Activated CD8-positive, alpha-beta T cell treated with anti-CD3 and anti-CD28 coated beads for 36 hours (primary cell): ENCODE results near the gene PLCB2. TPM values are rescaled to one million over a fixed set of nuclear protein-coding genes. Genes with fewer than 3 reads are reported as not detected.

Experiments
- ATAC-seq: fragments of 200-7000 bp; cut with Tn5 transposase; one replicate; pipeline ENCODE4 v1.10.0; 2021; ENCODE audit warnings: mild to moderate bottlenecking, moderate library complexity
- CTCF ChIA-PET: fragments of 350-600 bp; sonication (Branson Sonifier 250); formaldehyde crosslinking; loops from one replicate; lab custom pipeline; 2021; ENCODE audit warnings: antibody characterized with exemption; lab: Charles Lee
- POLR2A ChIA-PET: fragments of 350-600 bp; sonication (Branson Sonifier 250); formaldehyde crosslinking; loops from one replicate; lab custom pipeline; 2021; ENCODE audit warnings: antibody characterized with exemption; lab: Charles Lee
- DNase-seq: peaks from one replicate; pipeline ENCODE4 v3.0.0-alpha.2; 2020
- H3K27ac Mint-ChIP-seq: one replicate; pipeline ENCODE4 v1.8.0; 2021; ENCODE audit warnings: mild to moderate bottlenecking, mixed read lengths
- H3K27me3 Mint-ChIP-seq: one replicate; pipeline ENCODE4 v1.8.0; 2021; ENCODE audit warnings: mixed read lengths
- H3K36me3 Mint-ChIP-seq: one replicate; pipeline ENCODE4 v1.8.0; 2021; ENCODE audit warnings: low read depth, mixed read lengths
- H3K4me1 Mint-ChIP-seq: one replicate; pipeline ENCODE4 v1.8.0; 2021; ENCODE audit warnings: low read depth, mixed read lengths
- H3K4me3 Mint-ChIP-seq: one replicate; pipeline ENCODE4 v1.8.0; 2021; ENCODE audit warnings: mild to moderate bottlenecking, moderate library complexity, mixed read lengths
- H3K9me3 Mint-ChIP-seq: one replicate; pipeline ENCODE4 v1.8.0; 2021; ENCODE audit warnings: mixed read lengths
- CTCF ChIP-seq: fragments of 200-600 bp; IDR thresholded peaks from one replicate; pipeline ENCODE4 v1.8.0; 2022; ENCODE audit warnings: antibody characterized with exemption, mild to moderate bottlenecking
- intact Hi-C: fragments of 100-400 bp; cut with micrococcal nuclease; formaldehyde crosslinking; loops from one replicate; pipeline ENCODE4 v1.10.0; 2022
- total RNA-seq, 2 experiments: library from RNA; stranded (reverse); gene quantifications; one replicate each; pipeline ENCODE4 v1.2.3, GENCODE V29; 2021

PLCB2 gene
- total RNA-seq, 2 experiments from 2014 or later, result 44.6 to 58.8 TPM

DNA sequence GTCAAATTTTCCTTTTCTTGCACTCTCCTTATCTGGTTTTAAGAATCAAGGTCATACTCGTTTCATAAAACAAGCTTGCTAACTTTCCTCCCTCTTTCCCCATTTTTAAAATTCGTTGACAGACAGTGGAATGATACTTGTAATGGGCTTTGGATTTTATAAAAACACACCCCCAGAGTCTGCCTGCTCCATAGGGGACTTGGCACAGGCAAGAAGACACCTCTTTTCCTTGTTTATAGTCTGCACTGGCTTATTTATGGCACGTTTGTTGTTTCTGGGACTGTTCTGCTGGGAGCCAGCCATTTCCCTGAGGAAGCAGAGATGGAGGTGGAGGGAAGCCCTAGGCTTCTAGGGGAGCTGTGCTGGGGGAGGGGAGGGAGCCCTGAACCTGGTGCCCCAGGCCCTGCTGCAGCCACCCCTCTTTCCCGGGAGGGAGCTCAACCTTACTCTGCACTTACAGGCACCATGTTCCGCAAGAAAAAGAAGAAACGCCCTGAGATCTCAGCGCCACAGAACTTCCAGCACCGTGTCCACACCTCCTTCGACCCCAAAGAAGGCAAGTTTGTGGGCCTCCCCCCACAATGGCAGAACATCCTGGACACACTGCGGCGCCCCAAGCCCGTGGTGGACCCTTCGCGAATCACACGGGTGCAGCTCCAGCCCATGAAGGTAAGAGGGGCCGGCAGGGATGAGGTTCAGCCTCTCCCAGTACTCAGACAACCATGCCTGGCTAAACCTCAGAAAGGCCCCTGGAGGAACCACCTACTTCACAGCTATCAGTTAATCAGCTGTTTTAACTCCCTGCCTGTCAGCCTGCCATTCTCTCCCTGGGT, 43.2 kb downstream of the PLCB2 start:
- DNase-seq (no peak), ATAC-seq (no peak)
- ChIA-PET CTCF (interaction anchor here (0.8 to 10.6 kb wide), 10 partner anchors 9 to 219 kb away, joined by 3 to 88 read pairs (median 4); no protein-coding TSS in a partner anchor), POLR2A (interaction anchor here (1.4 kb wide), 1 partner anchor 10 kb away, joined by 4 read pairs; no protein-coding TSS in a partner anchor)
- intact Hi-C loops, result no loop called here
- Mint-ChIP-seq H3K4me1 (no peaks in the 10 kb centered on the region), H3K36me3 (no peaks in the 10 kb centered on the region), H3K27me3 (no peaks in the 10 kb centered on the region), H3K9me3 (no peaks in the 10 kb centered on the region), H3K4me3 (no peak overlapping the region), H3K27ac (no peak overlapping the region)
- TF ChIP-seq CTCF, result no peak

GRCh38 chr15:40263024-40263754, 44.5 kb downstream of the PLCB2 start:
- ChIA-PET POLR2A (interaction anchor here (0.7 to 1.4 kb wide), 2 partner anchors 11 to 29 kb away, joined by 3 to 4 read pairs; no protein-coding TSS in a partner anchor), CTCF (interaction anchor here (1.0 to 10.6 kb wide), 8 partner anchors 11 to 224 kb away, joined by 3 to 88 read pairs (median 6); partner anchors contain the start of gene SRP14)
- Mint-ChIP-seq H3K4me3 (no peak overlapping the region), H3K27ac (no peak overlapping the region), H3K36me3 (no peaks in the 10 kb centered on the region), H3K27me3 (no peaks in the 10 kb centered on the region), H3K9me3 (no peaks in the 10 kb centered on the region), H3K4me1 (no peaks in the 10 kb centered on the region)
- ATAC-seq (no peak), DNase-seq (no peak)
- intact Hi-C loops, result no loop called here
- no peak for TF ChIP-seq CTCF

DNA sequence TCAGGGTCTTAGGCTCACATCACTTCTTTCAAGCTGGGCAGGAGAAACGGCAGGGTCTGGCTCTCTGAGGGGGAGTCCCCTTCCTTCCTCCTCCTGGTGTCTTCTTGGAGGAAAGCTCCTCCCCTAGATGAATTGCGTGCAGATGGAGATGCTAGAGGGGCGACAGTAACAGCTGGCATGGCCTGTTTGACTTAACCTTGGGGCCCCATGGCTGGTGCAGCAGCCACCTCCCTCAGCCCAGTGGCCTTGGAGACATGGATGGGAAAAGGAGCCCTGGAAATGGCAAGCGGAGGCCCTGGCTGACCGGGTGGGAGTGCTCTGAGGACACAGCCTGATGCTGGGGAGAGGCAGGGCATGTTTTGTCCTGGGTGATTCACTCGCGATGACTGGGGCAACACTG, 48.7 kb downstream of the PLCB2 start:
- Mint-ChIP-seq H3K9me3 (no peaks in the 10 kb centered on the region), H3K36me3 (no peaks in the 10 kb centered on the region), H3K4me1 (no peaks in the 10 kb centered on the region), H3K27ac (no peak overlapping the region), H3K4me3 (no peak overlapping the region), H3K27me3 (peaks cover 13% of the 10 kb centered on the region)
- POLR2A ChIA-PET, result interaction anchor here (0.7 kb wide), 1 partner anchor 148 kb away, joined by 3 read pairs; no protein-coding TSS in a partner anchor
- no peak for TF ChIP-seq CTCF
- intact Hi-C loops, result no loop called here
- CTCF ChIA-PET, result interaction anchor here (1.2 to 10.6 kb wide), 7 partner anchors 15 to 214 kb away, joined by 3 to 88 read pairs (median 5); no protein-coding TSS in a partner anchor
- ATAC-seq (no peak), DNase-seq (no peak)

GRCh38 chr15:40258544-40258943, 49.2 kb downstream of the PLCB2 start:
- TF ChIP-seq CTCF, result no peak
- H3K4me1 Mint-ChIP-seq, result peaks cover 3% of the 10 kb centered on the region
- H3K27ac Mint-ChIP-seq, result no peak overlapping the region
- no peaks in the 10 kb centered on the region for H3K36me3 Mint-ChIP-seq
- ChIA-PET POLR2A (interaction anchor here (0.7 kb wide), 1 partner anchor 148 kb away, joined by 3 read pairs; no protein-coding TSS in a partner anchor), CTCF (interaction anchor here (1.2 to 10.6 kb wide), 7 partner anchors 15 to 213 kb away, joined by 3 to 88 read pairs (median 5); no protein-coding TSS in a partner anchor)
- peaks cover 18% of the 10 kb centered on the region for H3K27me3 Mint-ChIP-seq
- intact Hi-C loops, result no loop called here
- DNase-seq (no peak), ATAC-seq (no peak)
- no peak overlapping the region for H3K4me3 Mint-ChIP-seq
- H3K9me3 Mint-ChIP-seq, result no peaks in the 10 kb centered on the region
